Esophagus mucosa (tissue), 1 donor: ENCODE data around the gene EML1. TPM values are rescaled to one million over a fixed set of nuclear protein-coding genes. Genes with fewer than 3 reads are reported as not detected.

Source experiments
- ATAC-seq: fragments of 200-7000 bp; cut with Tn5 transposase; one replicate; pipeline ENCODE4 v1.9.1; 2020
- total RNA-seq: library from RNA; stranded (reverse); gene quantifications from one replicate; pipeline ENCODE4 v1.2.4, GENCODE V29; 2023
- donor health status: DM: yes; HTN: yes; CAD: no.

Gene EML1
- total RNA-seq = 6.0 TPM

- peak; percentile 80 for ATAC-seq
Measured at GRCh38 chr14:99793213-99794150, at the start of gene EML1. Gene EML1, plus strand, starts transcription at chr14:99793413. Its CDS starts 64 bp downstream, at chr14:99793477.

GRCh38 chr14:99744199-99744872 is 48.9 kb upstream of the EML1 start:
- ATAC-seq = no peak

GRCh38 chr14:99744873-99745224 is 48.4 kb upstream of the EML1 start:
- ATAC-seq = peak; percentile 28

GRCh38 chr14:99745307-99745951 is 47.8 kb upstream of the EML1 start:
- ATAC-seq = no peak

GRCh38 chr14:99747167-99747566 is 46.0 kb upstream of the EML1 start:
- ATAC-seq = no peak

- ATAC-seq = no peak
Measured at GRCh38 chr14:99747582-99748330, 45.5 kb upstream of the EML1 start.

- no peak for ATAC-seq
Measured at GRCh38 chr14:99748529-99748928, 44.7 kb upstream of the EML1 start.

GRCh38 chr14:99749142-99749541 is 44.1 kb upstream of the EML1 start:
- ATAC-seq = no peak

GRCh38 chr14:99749763-99750715 is 43.2 kb upstream of the EML1 start:
- ATAC-seq = no peak

- no peak for ATAC-seq
Measured at GRCh38 chr14:99750746-99751450, 42.3 kb upstream of the EML1 start.

- ATAC-seq = no peak
Measured at GRCh38 chr14:99751539-99752485, 41.4 kb upstream of the EML1 start.

- ATAC-seq = peak; percentile 34
Measured at GRCh38 chr14:99752486-99753121, 40.6 kb upstream of the EML1 start.

GRCh38 chr14:99753225-99754140 is 39.7 kb upstream of the EML1 start:
- ATAC-seq = no peak

GRCh38 chr14:99754141-99755067 is 38.8 kb upstream of the EML1 start:
- no peak for ATAC-seq

GRCh38 chr14:99755068-99755405 is 38.2 kb upstream of the EML1 start:
- ATAC-seq = no peak

GRCh38 chr14:99755629-99756603 is 37.3 kb upstream of the EML1 start:
- ATAC-seq = no peak
